ENCODE results near the gene VCAM1.

DNA sequence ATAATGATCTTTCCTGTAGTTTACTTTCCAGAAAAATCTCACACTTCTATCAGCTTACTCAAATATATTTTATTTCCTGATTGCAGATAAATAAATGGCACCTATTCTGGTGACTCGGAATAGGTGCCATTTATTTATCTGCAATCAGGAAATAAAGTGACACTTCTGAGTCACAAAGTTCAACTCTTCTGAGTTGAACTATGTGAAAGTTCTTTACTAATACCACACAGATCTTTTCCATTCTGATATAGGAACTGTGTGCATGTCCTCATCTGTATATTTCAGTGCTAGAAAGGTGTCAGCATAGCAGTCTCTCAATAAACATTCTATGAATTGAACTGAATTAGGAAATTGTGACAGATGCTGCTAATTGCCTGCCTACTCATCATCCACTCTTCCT is 4.9 kb upstream of the VCAM1 start:
- TF ChIP-seq, protein P1, sequence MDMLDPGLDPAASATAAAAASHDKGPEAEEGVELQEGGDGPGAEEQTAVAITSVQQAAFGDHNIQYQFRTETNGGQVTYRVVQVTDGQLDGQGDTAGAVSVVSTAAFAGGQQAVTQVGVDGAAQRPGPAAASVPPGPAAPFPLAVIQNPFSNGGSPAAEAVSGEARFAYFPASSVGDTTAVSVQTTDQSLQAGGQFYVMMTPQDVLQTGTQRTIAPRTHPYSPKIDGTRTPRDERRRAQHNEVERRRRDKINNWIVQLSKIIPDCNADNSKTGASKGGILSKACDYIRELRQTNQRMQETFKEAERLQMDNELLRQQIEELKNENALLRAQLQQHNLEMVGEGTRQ (IDR thresholded peaks at IDR 0.05; ENCODE audit: low read length) = no peak
- TF ChIP-seq MAX (IDR thresholded peaks at IDR 0.05) (no peak), EP300 (IDR thresholded peaks at IDR 0.05; ENCODE audit: borderline replicate concordance in 1 of 2, low read depth in 2 of 2, low read length in 2 of 2) (no peak), RFX5 (IDR thresholded peaks at IDR 0.05; ENCODE audit: borderline replicate concordance, low read depth, low read length) (no peak)
- TF ChIP-seq, protein P2, sequence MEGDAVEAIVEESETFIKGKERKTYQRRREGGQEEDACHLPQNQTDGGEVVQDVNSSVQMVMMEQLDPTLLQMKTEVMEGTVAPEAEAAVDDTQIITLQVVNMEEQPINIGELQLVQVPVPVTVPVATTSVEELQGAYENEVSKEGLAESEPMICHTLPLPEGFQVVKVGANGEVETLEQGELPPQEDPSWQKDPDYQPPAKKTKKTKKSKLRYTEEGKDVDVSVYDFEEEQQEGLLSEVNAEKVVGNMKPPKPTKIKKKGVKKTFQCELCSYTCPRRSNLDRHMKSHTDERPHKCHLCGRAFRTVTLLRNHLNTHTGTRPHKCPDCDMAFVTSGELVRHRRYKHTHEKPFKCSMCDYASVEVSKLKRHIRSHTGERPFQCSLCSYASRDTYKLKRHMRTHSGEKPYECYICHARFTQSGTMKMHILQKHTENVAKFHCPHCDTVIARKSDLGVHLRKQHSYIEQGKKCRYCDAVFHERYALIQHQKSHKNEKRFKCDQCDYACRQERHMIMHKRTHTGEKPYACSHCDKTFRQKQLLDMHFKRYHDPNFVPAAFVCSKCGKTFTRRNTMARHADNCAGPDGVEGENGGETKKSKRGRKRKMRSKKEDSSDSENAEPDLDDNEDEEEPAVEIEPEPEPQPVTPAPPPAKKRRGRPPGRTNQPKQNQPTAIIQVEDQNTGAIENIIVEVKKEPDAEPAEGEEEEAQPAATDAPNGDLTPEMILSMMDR (IDR thresholded peaks at IDR 0.05; ENCODE audit: control extremely low read depth in 1 of 3, insufficient read depth in 1 of 3, low read depth in 1 of 3, low read length in 3 of 3) = no peak

Data from H1 (cell line).